ENCODE data around the gene CDH4. TPM values are rescaled to one million over a fixed set of nuclear protein-coding genes. Genes with fewer than 3 reads are reported as not detected.

Gene CDH4
- total RNA-seq, 1 donor from 2014 or later, result not detected

- DNase-seq (ENCODE audit: low spot score), result no peak
- intact Hi-C loops (cut with DNase I), result no loop called here
These were observed 502.2 kb downstream of the CDH4 start for GRCh38 chr20:61753987-61754956.

- DNase-seq (ENCODE audit: low spot score), result no peak
- intact Hi-C loops (cut with DNase I), result no loop called here
These were observed 503.1 kb downstream of the CDH4 start for GRCh38 chr20:61754976-61755778.

- intact Hi-C loops (cut with DNase I), result no loop called here
- no peak for DNase-seq (ENCODE audit: low spot score)
These were observed 504.1 kb downstream of the CDH4 start for GRCh38 chr20:61755971-61756845.

GRCh38 chr20:61756966-61757677 is 505.1 kb downstream of the CDH4 start:
- no peak for DNase-seq (ENCODE audit: low spot score)
- intact Hi-C loops (cut with DNase I), result no loop called here

GRCh38 chr20:61757678-61758563 is 505.9 kb downstream of the CDH4 start:
- no peak for DNase-seq (ENCODE audit: low spot score)
- intact Hi-C loops (cut with DNase I), result no loop called here

- intact Hi-C loops (cut with DNase I), result no loop called here
- DNase-seq (ENCODE audit: low spot score), result no peak
These were observed 506.6 kb downstream of the CDH4 start for GRCh38 chr20:61758564-61759200.

- no peak for DNase-seq (ENCODE audit: low spot score)
These were observed 507.4 kb downstream of the CDH4 start for GRCh38 chr20:61759286-61760065.

GRCh38 chr20:61760321-61760720 is 508.3 kb downstream of the CDH4 start:
- intact Hi-C loops (cut with DNase I), result no loop called here
- no peak for DNase-seq (ENCODE audit: low spot score)

More at GRCh38 chr20:61759286-61760065, 507.4 kb downstream of the CDH4 start:
- intact Hi-C loops (cut with DNase I), result no loop called here

- intact Hi-C loops (cut with DNase I), result no loop called here
- no peak for DNase-seq (ENCODE audit: low spot score)
These were observed 508.7 kb downstream of the CDH4 start for GRCh38 chr20:61760731-61761130.

- no peak for DNase-seq (ENCODE audit: low spot score)
- intact Hi-C loops (cut with DNase I), result no loop called here
These were observed 509.5 kb downstream of the CDH4 start for GRCh38 chr20:61761453-61762166.

- DNase-seq (ENCODE audit: low spot score), result no peak
- intact Hi-C loops (cut with DNase I), result no loop called here
These were observed 510.2 kb downstream of the CDH4 start for GRCh38 chr20:61762167-61762710.

GRCh38 chr20:61762886-61763739 is 511.1 kb downstream of the CDH4 start:
- no peak for DNase-seq (ENCODE audit: low spot score)
- intact Hi-C loops (cut with DNase I), result no loop called here

GRCh38 chr20:61763740-61764400 is 511.8 kb downstream of the CDH4 start:
- DNase-seq (ENCODE audit: low spot score), result no peak
- intact Hi-C loops (cut with DNase I), result no loop called here

- intact Hi-C loops (cut with DNase I), result no loop called here
- no peak for DNase-seq (ENCODE audit: low spot score)
These were observed 512.5 kb downstream of the CDH4 start for GRCh38 chr20:61764471-61765025.
